Measurements from ENCODE around the gene PPL. TPM values are rescaled to one million over a fixed set of nuclear protein-coding genes. Genes with fewer than 3 reads are reported as not detected.
A peak's percentile ranks its signal among the peaks of the same experiment; 100 is the strongest.
"Not testable (repeated sequence)": the region's sequence is repeated elsewhere in the genome, so short reads cannot be mapped to it uniquely, and the experiment has no call there.

PPL gene
- total RNA-seq, 1 donor from 2014 or later, result not detected

- Mint-ChIP-seq H3K27me3 (ENCODE audit: insufficient read depth) (no peaks in the 10 kb centered on the region), H3K36me3 (ENCODE audit: low read depth) (peaks cover 3% of the 10 kb centered on the region), H3K4me1 (ENCODE audit: low read depth) (peaks cover 6% of the 10 kb centered on the region), H3K9me3 (peaks cover 21% of the 10 kb centered on the region), H3K27ac (no peak overlapping the region), H3K4me3 (no peak overlapping the region)
- intact Hi-C loops (cut with micrococcal nuclease), result no loop called here
- DNase-seq (ENCODE audit: low spot score), result no peak
These were observed 32.0 kb upstream of the PPL start for GRCh38 chr16:4968879-4969483.

GRCh38 chr16:4968278-4968677, 31.3 kb upstream of the PPL start:
- H3K27me3 Mint-ChIP-seq (ENCODE audit: insufficient read depth); intact Hi-C loops (cut with micrococcal nuclease); H3K4me3 Mint-ChIP-seq; H3K36me3 Mint-ChIP-seq (ENCODE audit: low read depth); H3K27ac Mint-ChIP-seq; DNase-seq (ENCODE audit: low spot score); H3K4me1 Mint-ChIP-seq (ENCODE audit: low read depth): not testable (repeated sequence)
- H3K9me3 Mint-ChIP-seq, result peaks cover 16% of the 10 kb centered on the region

GRCh38 chr16:4966736-4967453, 29.9 kb upstream of the PPL start:
- H3K36me3 Mint-ChIP-seq (ENCODE audit: low read depth), result no peaks in the 10 kb centered on the region
- H3K4me3 Mint-ChIP-seq, result no peak overlapping the region
- no peak for DNase-seq (ENCODE audit: low spot score)
- intact Hi-C loops (cut with micrococcal nuclease), result no loop called here
- peaks cover 8% of the 10 kb centered on the region for H3K9me3 Mint-ChIP-seq
- no peaks in the 10 kb centered on the region for H3K4me1 Mint-ChIP-seq (ENCODE audit: low read depth)
- peaks cover 2% of the 10 kb centered on the region for H3K27me3 Mint-ChIP-seq (ENCODE audit: insufficient read depth)
- H3K27ac Mint-ChIP-seq, result no peak overlapping the region

- H3K4me3 Mint-ChIP-seq; H3K36me3 Mint-ChIP-seq (ENCODE audit: low read depth); intact Hi-C loops (cut with micrococcal nuclease); DNase-seq (ENCODE audit: low spot score); H3K27ac Mint-ChIP-seq; H3K27me3 Mint-ChIP-seq (ENCODE audit: insufficient read depth); H3K4me1 Mint-ChIP-seq (ENCODE audit: low read depth); H3K9me3 Mint-ChIP-seq: not testable (repeated sequence)
These were observed 26.6 kb upstream of the PPL start for GRCh38 chr16:4963527-4963926.

GRCh38 chr16:4962716-4963115, 25.8 kb upstream of the PPL start:
- no peaks in the 10 kb centered on the region for H3K9me3 Mint-ChIP-seq
- intact Hi-C loops (cut with micrococcal nuclease), result no loop called here
- H3K27ac Mint-ChIP-seq, result no peak overlapping the region
- peaks cover 6% of the 10 kb centered on the region for H3K27me3 Mint-ChIP-seq (ENCODE audit: insufficient read depth)
- no peaks in the 10 kb centered on the region for H3K36me3 Mint-ChIP-seq (ENCODE audit: low read depth)
- no peak for DNase-seq (ENCODE audit: low spot score)
- H3K4me1 Mint-ChIP-seq (ENCODE audit: low read depth), result peaks cover 11% of the 10 kb centered on the region
- H3K4me3 Mint-ChIP-seq, result no peak overlapping the region

GRCh38 chr16:4960579-4960978, 23.6 kb upstream of the PPL start:
- peaks cover 14% of the 10 kb centered on the region for H3K27me3 Mint-ChIP-seq (ENCODE audit: insufficient read depth)
- H3K9me3 Mint-ChIP-seq, result no peaks in the 10 kb centered on the region
- no peaks in the 10 kb centered on the region for H3K36me3 Mint-ChIP-seq (ENCODE audit: low read depth)
- H3K27ac Mint-ChIP-seq, result no peak overlapping the region
- DNase-seq (ENCODE audit: low spot score), result no peak
- intact Hi-C loops (cut with micrococcal nuclease), result no loop called here
- no peak overlapping the region for H3K4me3 Mint-ChIP-seq
- peaks cover 22% of the 10 kb centered on the region for H3K4me1 Mint-ChIP-seq (ENCODE audit: low read depth)

- Mint-ChIP-seq H3K27ac (no peak overlapping the region), H3K27me3 (ENCODE audit: insufficient read depth) (peaks cover 23% of the 10 kb centered on the region), H3K36me3 (ENCODE audit: low read depth) (no peaks in the 10 kb centered on the region), H3K9me3 (no peaks in the 10 kb centered on the region), H3K4me1 (ENCODE audit: low read depth) (peaks cover 22% of the 10 kb centered on the region), H3K4me3 (peak overlapping the region; percentile 1)
- no peak for DNase-seq (ENCODE audit: low spot score)
- intact Hi-C loops (cut with micrococcal nuclease), result loop anchor here (1.0 to 10.0 kb wide), 8 partner anchors 75 to 454 kb away; partner anchors contain the start of genes ANKS3, DNAAF8, GLYR1 and NAGPA
These were observed 21.8 kb upstream of the PPL start for GRCh38 chr16:4958510-4959438.

- intact Hi-C loops (cut with micrococcal nuclease), result loop anchor here (1.0 to 10.0 kb wide), 8 partner anchors 75 to 453 kb away; partner anchors contain the start of genes ANKS3, DNAAF8, GLYR1 and NAGPA
These were observed 21.0 kb upstream of the PPL start, which contains the start of gene SEC14L5 for GRCh38 chr16:4957720-4958509. SEC14L5 (plus strand) TSS chr16:4958330; CDS start chr16:4959324, 994 bp downstream.

GRCh38 chr16:4957420-4957719, 20.4 kb upstream of the PPL start:
- intact Hi-C loops (cut with micrococcal nuclease), result loop anchor here (5.0 to 10.0 kb wide), 2 partner anchors 340 to 453 kb away; no protein-coding TSS in a partner anchor
- no peak for DNase-seq (ENCODE audit: low spot score)
- Mint-ChIP-seq H3K4me1 (ENCODE audit: low read depth) (peaks cover 22% of the 10 kb centered on the region), H3K36me3 (ENCODE audit: low read depth) (no peaks in the 10 kb centered on the region), H3K4me3 (peak overlapping the region; percentile 85), H3K27ac (peak overlapping the region; percentile 26), H3K9me3 (no peaks in the 10 kb centered on the region), H3K27me3 (ENCODE audit: insufficient read depth) (peaks cover 21% of the 10 kb centered on the region)

More at GRCh38 chr16:4957720-4958509, 21.0 kb upstream of the PPL start, which contains the start of gene SEC14L5:
- H3K27ac Mint-ChIP-seq, result peak within 1 kb of the TSS; percentile 26
- H3K4me3 Mint-ChIP-seq, result peak within 1 kb of the TSS; percentile 85
- H3K9me3 Mint-ChIP-seq, result no peaks in the 10 kb centered on the region
- peaks cover 21% of the 10 kb centered on the region for H3K27me3 Mint-ChIP-seq (ENCODE audit: insufficient read depth)
- no peaks in the 10 kb centered on the region for H3K36me3 Mint-ChIP-seq (ENCODE audit: low read depth)
- H3K4me1 Mint-ChIP-seq (ENCODE audit: low read depth), result peaks cover 22% of the 10 kb centered on the region
- DNase-seq (ENCODE audit: low spot score), result peak; percentile 90

GRCh38 chr16:4954714-4955113, 17.8 kb upstream of the PPL start:
- H3K36me3 Mint-ChIP-seq (ENCODE audit: low read depth), result no peaks in the 10 kb centered on the region
- H3K27ac Mint-ChIP-seq, result no peak overlapping the region
- no peak overlapping the region for H3K4me3 Mint-ChIP-seq
- intact Hi-C loops (cut with micrococcal nuclease), result loop anchor here (5.0 to 10.0 kb wide), 2 partner anchors 337 to 450 kb away; no protein-coding TSS in a partner anchor
- peaks cover 22% of the 10 kb centered on the region for H3K4me1 Mint-ChIP-seq (ENCODE audit: low read depth)
- peaks cover 21% of the 10 kb centered on the region for H3K27me3 Mint-ChIP-seq (ENCODE audit: insufficient read depth)
- no peak for DNase-seq (ENCODE audit: low spot score)
- no peaks in the 10 kb centered on the region for H3K9me3 Mint-ChIP-seq

- H3K4me1 Mint-ChIP-seq (ENCODE audit: low read depth); DNase-seq (ENCODE audit: low spot score); H3K4me3 Mint-ChIP-seq; H3K36me3 Mint-ChIP-seq (ENCODE audit: low read depth); H3K9me3 Mint-ChIP-seq; H3K27ac Mint-ChIP-seq: not testable (repeated sequence)
- H3K27me3 Mint-ChIP-seq (ENCODE audit: insufficient read depth), result peaks cover 14% of the 10 kb centered on the region
- intact Hi-C loops (cut with micrococcal nuclease), result loop anchor here (10.0 kb wide), 1 partner anchor 447 kb away; no protein-coding TSS in a partner anchor
These were observed 14.6 kb upstream of the PPL start for GRCh38 chr16:4951583-4951982.

- DNase-seq (ENCODE audit: low spot score), result no peak
- Mint-ChIP-seq H3K9me3 (no peaks in the 10 kb centered on the region), H3K27me3 (ENCODE audit: insufficient read depth) (peaks cover 5% of the 10 kb centered on the region), H3K4me3 (no peak overlapping the region), H3K27ac (no peak overlapping the region), H3K4me1 (ENCODE audit: low read depth) (no peaks in the 10 kb centered on the region), H3K36me3 (ENCODE audit: low read depth) (no peaks in the 10 kb centered on the region)
- intact Hi-C loops (cut with micrococcal nuclease), result loop anchor here (10.0 kb wide), 1 partner anchor 445 kb away; no protein-coding TSS in a partner anchor
These were observed 13.0 kb upstream of the PPL start for GRCh38 chr16:4949986-4950385.
